T-helper 1 cell treated with Interleukin-12 subunit alpha and Interleukin-12 subunit beta and Interleukin-4 antibody, amounts not matched to agents 30 ng/mL and 1 ng/mL, for 36 hours (primary cell): ENCODE results near the gene SLC5A11. TPM values are rescaled to one million over a fixed set of nuclear protein-coding genes. Genes with fewer than 3 reads are reported as not detected.

Source experiments
- intact Hi-C: fragments of 100-400 bp; cut with micrococcal nuclease; formaldehyde crosslinking; loops from one replicate; pipeline ENCODE4 v1.15.1; 2024
- total RNA-seq: library from RNA; stranded (reverse); gene quantifications from 2 replicates; pipeline ENCODE4 v1.2.3, GENCODE V29; 2022

Gene SLC5A11, protein sequence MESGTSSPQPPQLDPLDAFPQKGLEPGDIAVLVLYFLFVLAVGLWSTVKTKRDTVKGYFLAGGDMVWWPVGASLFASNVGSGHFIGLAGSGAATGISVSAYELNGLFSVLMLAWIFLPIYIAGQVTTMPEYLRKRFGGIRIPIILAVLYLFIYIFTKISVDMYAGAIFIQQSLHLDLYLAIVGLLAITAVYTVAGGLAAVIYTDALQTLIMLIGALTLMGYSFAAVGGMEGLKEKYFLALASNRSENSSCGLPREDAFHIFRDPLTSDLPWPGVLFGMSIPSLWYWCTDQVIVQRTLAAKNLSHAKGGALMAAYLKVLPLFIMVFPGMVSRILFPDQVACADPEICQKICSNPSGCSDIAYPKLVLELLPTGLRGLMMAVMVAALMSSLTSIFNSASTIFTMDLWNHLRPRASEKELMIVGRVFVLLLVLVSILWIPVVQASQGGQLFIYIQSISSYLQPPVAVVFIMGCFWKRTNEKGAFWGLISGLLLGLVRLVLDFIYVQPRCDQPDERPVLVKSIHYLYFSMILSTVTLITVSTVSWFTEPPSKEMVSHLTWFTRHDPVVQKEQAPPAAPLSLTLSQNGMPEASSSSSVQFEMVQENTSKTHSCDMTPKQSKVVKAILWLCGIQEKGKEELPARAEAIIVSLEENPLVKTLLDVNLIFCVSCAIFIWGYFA
- total RNA-seq, result 0.29 TPM in 1 of 2 replicates, not detected in the other

DNA sequence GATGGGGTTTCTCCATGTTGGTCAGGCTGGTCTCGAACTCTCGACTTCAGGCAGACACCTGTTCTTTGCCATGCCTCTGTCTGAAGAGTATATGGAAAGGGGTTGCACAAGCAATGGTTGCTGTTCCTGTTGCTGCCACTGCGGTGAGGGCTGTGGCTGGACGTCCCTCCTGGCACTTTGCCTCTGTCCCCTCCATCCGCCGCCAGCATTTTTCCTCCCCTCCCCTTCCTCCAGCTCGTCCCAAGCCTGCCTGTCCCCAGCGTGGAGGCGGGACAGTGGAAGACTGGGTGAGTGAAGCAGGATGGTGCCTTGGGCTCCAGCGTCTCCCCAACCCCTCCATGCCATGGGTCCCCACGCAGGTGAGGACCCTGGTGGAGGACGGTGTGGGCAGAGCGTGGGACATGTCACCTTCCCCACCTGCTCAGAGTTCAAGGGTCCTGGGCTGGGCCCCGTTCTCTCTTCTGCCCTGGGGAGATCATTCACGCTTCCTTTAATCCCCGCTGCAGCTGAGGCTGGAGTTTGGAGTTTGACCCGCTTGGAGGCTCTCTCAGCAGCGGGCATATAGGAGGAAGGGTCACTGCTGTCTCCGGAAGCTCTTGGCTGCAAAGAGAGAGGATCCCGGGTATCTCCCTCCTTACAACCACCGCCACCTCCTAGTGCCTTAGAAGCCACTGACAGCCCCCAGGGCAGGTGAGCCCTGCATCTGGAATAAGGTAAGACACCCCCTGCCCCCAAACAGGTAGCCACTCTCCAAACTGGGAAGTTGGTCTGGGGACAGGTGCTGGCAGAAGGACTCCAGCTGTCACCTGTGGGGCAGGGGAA is at the start of gene SLC5A11:
TSS of gene SLC5A11 (plus strand) at position 238 of the 822 bp plus-strand sequence. CDS start 12,681 bp downstream, outside the sequence.
- intact Hi-C loops, result no loop called here

DNA sequence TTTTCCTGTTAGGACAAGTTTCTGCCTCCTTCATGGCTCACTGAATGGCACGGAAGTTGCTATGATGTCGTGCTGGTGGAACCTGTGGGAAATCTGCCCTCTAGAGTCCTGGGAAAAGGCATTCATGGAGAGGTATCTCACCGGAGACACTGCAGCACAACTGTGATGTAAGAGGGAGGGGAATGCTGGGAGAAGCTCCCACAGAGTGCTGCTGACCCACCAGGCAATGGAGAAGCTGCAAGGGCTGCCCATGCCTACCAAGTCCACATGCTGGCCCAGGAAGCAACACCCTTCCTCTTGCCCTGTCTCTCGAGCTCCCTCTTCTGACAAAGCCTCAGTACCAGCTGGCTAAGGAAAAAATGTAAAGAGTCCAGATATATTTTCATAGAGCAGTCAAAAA is 45.2 kb upstream of the SLC5A11 start:
- intact Hi-C loops, result loop anchor here (10.0 kb wide), 1 partner anchor 236 kb away; no protein-coding TSS in a partner anchor

DNA sequence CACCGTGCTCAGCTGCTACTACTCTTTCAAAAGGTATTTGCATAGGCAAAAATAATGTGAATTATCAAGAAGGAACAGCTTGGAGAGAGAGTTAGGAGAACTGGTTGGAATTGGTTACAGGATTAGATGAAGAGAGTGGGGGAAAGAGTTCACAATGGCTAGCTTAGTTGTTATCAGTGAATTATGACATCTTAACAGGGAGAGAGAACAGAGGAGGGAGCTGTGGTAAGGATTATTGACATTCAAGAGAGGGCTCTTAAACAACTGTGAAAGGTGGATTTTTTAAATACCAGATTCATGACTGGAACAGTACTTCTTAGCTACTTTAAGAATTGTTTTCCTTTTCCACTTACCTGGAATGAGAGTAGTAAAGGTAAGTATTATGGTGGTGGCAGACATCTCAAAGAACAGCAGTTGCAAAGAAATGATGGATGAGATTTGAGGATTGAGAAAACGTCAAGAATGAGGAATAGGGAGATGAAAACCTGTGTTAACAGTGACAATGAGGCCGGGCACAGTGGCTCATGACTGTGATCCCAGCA is 43.9 kb upstream of the SLC5A11 start:
- intact Hi-C loops, result loop anchor here (10.0 kb wide), 1 partner anchor 237 kb away; no protein-coding TSS in a partner anchor

DNA sequence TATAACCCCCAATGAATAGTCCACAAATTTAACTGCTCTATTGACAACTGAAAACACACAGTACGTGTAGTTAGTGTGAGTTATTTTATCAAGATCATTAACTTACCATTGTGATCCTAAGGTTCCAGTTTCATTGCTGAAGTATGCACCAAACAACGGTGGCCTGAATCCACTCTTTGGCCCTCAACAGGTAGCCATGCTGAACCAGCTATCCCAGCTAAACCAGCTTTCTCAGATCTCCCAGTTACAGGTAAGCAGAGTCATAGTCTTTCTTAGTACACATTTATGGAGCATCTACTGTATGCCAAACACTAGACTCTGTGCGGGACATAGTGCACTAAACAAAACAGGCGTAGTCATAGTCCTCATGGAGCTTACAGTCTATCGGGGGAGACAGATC is 40.3 kb upstream of the SLC5A11 start:
- intact Hi-C loops, result loop anchor here (10.0 kb wide), 1 partner anchor 241 kb away; no protein-coding TSS in a partner anchor

DNA sequence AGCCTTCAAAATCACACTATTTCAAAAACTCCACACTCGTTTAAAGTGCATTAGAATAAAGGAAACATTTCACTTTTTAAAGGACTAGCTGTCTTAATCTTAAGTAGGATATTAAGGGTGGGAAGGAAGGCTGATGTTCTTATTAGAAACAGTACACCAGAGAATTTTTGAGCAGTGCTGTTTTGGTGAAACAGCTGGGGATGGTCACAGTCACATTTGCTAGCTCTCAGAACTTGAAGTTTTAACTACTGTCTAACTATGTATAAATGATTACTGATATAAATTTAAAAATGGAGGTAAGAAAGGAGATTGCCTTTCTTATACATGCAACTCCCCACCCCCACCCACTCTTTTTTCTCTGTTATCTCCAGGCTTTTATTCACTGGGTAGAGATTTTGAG is 38.5 kb upstream of the SLC5A11 start:
- intact Hi-C loops, result loop anchor here (10.0 kb wide), 1 partner anchor 242 kb away; no protein-coding TSS in a partner anchor

DNA sequence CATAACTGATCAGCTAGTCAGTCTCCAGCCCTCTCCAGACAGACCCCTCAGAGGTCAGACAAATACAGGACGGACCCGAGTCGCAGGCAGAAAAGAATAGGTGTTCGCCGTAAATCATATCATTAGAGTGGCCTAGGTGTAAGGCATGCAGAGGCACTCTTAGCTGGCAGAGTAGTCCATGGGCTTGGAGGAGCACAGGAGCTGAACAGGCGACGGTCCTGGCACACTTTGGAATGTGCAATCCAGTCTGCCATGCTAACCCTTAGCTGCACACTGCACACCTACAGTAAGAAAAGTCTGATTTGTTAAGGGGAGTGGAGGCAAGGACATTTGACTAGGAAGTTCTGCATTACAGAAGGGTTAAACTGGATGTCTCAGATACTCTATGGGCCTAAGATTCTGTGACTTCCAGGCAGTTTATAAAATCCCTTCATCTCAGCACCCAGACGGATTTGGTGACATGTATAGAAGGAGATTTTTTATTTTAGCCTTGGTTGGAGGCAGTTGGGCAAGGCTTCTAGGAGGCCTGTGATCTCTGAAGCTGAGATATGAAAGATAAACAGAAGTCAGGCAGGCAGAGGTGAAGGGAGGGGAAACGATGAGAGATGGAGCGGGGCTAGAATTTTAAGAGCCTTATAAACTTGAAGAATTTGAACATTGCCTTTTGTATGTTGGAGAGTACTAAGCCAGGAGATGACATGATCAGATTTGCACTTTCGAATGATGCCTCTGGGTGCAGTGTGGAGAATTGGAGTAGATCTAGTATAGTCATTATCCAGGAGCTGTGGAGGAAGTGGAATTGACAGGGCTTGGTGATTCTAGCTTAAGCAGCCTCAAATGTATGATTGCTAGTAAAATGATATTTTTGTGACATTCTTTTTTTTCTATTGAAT is 34.6 kb upstream of the SLC5A11 start:
- intact Hi-C loops, result loop anchor here (5.0 kb wide), 1 partner anchor 294 kb away; no protein-coding TSS in a partner anchor

DNA sequence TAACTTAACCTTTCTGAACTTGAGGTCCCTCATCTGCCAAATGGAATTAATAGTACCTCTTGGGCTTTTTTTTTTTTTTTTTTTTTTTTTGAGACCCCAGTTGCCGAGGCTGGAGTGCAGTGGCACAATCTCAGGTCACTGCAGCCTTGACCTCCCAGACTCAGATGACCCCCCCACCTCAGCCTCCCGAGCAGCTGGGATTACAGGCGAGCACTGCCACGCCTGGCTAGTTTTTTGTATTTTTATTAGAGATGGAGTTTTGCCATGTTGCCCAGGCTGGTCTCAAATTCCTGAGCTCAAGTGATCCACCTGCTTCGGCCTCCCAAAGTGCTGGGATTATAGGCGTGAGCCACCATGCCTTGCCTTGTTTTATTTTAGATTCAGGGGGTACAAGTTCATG is 33.0 kb upstream of the SLC5A11 start:
- intact Hi-C loops, result loop anchor here (5.0 kb wide), 1 partner anchor 296 kb away; no protein-coding TSS in a partner anchor

DNA sequence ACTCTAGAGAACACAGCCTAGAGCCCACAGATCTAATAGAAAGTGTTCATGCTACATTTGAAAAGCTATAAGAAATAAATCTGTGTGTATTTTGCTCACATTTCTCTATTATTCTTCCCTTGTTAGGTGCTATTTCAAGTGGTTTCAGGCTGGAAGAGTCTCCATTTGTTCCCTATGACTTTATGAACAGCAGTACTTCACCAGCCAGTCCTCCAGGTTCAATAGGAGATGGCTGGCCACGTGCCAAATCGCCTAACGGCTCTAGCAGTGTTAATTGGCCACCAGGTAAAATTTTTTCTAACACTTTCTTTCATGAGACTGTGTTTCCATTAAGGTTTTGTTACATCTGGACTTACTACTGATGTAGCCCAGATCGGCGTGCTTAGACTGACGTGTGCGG is 30.7 kb upstream of the SLC5A11 start:
- intact Hi-C loops, result no loop called here

DNA sequence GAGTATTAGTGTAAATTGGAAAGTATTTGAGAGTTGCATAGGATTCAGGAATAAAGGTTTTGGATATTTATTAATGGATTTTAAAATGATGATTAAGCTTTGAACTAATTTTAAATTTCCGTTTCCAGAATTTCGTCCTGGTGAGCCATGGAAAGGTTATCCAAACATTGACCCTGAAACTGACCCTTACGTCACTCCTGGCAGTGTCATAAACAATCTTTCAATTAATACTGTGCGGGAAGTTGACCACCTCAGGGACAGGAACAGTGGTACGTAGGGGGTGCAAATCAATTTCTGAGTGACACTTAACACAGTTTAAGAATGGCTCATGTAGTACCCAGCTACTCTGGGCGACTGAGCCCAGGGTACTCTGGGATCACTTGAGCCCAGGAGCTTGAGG is 29.1 kb upstream of the SLC5A11 start:
- intact Hi-C loops, result no loop called here

DNA sequence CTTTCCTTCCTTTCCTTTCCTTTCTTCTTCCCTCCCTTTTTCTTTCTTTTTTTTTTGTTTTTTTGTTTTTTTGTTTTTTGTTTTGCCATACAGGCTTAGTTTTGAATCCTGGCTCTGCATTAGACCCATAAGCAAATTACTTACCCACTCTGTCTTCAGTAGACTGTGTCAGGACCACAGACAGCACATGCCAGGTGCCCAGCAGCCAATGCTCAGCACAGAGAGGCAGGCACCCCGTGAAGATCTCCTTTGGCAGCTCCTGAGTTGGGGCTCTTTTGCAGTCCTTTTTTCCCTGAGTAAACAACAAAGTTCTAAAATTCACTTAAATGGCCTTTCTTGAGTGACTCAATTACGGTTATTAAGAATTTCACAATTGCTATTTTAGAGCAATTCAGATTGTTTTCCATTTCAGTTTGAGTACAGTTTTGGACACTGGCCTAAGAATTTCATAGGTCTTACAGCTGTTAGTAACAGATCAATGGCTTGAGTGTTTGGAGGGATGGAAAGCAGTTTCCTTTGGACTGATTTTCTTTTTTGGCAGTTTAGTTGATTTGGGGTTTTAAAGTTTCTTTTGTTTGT is 26.2 kb upstream of the SLC5A11 start:
- intact Hi-C loops, result loop anchor here (10.0 kb wide), 1 partner anchor 195 kb away; the partner anchor contains the start of gene ARHGAP17

DNA sequence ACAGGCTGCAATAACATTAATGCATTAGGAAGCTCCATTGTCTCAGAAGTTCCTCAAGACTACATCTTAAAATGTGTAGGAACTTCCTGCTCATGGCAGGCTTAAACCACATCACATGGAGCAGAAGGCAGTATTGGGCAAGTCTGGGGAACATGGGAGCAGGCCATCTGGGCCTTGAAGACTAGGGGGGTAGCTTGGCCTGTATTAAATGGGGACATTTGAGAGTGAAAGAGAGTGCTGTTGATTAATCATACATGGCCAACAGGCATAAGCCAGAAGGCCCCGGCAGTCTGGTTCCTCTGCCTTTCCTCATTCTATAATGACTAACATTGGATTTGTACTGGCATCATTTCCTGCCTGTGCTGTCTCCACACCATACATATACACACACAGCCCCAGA is 25.2 kb upstream of the SLC5A11 start:
- intact Hi-C loops, result loop anchor here (10.0 kb wide), 1 partner anchor 194 kb away; the partner anchor contains the start of gene ARHGAP17

DNA sequence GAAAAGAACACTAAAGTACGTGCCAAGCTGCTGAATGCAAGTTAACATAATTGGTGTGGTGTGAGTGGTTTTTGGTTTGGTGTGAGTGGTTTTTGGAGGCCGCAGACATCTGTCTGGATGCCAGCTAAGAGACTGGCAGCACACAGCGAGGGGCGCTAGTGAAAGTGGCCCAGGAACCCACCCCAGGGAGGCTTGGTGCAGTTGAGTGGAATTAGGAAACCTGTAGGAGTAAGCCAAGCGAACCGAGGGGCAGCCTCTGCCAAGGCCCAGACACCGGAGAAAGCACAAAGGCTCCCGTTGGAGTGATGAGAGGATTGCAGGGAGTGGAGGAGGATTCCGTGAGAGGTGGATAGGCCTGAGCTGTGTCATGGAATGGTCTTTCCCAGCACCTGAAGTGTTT is 24.6 kb upstream of the SLC5A11 start:
- intact Hi-C loops, result loop anchor here (10.0 kb wide), 1 partner anchor 194 kb away; the partner anchor contains the start of gene ARHGAP17

DNA sequence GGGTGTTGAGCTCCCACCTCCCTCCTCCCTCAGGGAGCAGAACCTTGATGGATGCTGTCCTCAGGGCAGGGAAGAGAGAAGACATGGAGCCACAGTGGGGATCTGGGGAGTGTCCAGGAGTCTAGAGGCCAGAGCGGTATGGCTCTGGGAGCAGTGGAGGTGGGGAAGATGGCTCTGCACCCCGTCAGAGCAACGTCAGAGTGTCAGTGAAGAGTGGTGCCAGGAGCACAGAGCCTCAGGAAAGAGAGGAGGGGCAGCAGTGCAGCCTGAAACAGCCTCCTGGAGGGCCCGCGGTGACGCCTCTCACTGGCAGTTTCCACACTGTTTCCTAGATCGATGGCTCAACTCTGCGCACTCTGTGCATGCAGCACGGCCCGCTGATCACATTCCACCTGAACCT is 23.2 kb upstream of the SLC5A11 start:
- intact Hi-C loops, result loop anchor here (10.0 kb wide), 1 partner anchor 192 kb away; the partner anchor contains the start of gene ARHGAP17

DNA sequence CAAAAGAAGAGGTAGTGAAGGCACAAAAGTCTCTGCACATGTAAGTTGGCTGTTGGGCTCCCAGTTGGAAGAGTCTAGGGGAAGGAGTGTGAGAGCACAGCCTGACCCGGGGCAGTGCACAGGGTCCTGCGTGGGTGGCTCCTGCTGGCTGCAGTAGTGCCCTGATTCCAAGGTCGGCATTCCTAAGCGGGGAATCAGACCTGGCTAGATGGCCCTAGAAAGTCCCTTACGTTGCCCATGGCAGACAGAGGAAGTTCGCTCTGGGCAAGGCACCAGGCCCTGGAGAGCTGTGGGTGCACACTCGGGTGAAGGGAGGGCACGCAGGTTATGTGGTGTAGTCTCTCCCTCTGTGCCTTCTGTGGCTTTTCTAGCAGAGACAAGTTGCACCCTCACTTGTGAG is 22.8 kb upstream of the SLC5A11 start:
- intact Hi-C loops, result loop anchor here (10.0 kb wide), 1 partner anchor 192 kb away; the partner anchor contains the start of gene ARHGAP17

DNA sequence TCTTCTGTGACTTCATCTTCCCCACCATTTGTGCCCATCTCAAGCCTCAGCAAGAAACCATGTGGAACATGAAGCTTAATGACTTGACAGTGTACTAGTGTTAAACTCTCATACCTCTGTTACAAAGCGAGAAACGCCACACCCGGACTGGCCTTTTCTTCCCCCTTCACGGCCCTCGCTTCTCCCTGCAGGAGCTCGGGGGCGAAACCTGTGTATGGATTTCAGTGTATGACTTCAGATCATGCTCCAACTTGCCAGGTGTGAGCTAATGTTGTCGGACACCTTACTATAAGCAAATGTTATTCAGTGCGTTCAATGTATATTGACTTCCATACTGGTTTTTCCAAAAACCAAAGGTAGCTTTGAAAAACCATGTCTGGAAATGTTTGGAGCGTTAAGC is 20.1 kb upstream of the SLC5A11 start:
- intact Hi-C loops, result loop anchor here (10.0 kb wide), 1 partner anchor 189 kb away; the partner anchor contains the start of gene ARHGAP17

DNA sequence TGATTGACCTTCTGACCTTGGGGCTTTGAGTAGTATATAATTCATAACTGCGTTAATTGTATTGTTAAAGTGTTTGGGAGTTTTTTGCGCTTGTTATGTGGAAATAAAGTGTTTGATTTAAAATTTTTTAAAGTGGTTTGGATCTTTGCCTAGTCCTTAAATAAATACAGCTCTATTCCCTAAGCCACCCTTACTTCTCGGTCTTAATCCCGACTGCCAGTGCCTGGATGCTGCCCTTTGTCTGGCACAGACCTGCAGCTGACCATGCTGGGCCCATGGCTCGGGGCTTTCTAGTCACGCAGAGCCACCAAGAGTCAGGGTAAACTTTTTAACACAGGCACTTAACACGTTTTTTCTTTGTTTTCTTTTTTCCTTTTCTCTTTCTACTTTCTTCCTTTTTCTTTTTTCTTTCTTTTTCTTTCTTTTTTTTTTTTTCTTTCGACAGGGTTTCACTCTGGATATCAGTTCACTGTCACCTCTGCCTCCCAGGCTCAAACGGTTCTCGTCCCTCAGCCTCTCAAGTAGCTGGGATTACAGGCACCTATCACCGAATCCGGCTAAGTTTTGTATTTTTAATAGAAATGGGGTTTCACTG is 19.6 kb upstream of the SLC5A11 start:
- intact Hi-C loops, result loop anchor here (10.0 kb wide), 1 partner anchor 189 kb away; the partner anchor contains the start of gene ARHGAP17

DNA sequence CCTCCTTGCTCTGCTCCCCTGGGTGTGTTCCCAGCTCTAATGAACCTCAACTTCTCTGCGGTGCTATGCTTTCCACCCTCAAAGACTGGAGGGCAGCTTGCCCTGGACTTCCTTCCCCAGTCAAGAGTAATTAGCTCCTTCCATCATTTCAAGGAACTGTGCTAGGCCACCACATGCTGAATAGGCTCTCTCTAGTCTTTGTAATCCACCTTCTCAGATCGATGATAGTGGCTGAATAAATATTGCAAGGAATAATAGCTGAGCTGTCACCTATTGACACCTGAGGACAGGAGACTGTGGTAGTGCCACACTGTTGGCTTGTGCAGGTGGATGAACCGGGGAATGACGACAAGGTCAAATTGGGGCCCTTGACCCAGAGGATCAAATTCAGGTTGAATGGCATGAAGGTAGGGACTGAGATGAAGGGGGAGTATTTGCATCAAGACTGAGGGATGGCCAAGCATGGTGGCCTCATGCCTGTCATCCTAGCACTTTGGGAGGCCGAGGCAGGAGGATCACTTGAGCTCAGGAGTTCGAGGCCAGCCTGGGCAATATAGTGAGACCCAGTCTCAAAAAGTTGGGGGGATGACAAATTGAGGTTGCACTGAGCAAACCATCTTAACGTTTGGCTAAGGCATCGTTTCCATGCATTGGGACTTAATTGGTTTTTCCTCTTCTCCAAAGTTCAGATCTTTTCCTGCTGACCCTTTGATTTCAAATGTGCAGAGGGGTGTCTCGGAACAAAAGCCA is 18.8 kb upstream of the SLC5A11 start:
- intact Hi-C loops, result loop anchor here (10.0 kb wide), 1 partner anchor 188 kb away; the partner anchor contains the start of gene ARHGAP17

DNA sequence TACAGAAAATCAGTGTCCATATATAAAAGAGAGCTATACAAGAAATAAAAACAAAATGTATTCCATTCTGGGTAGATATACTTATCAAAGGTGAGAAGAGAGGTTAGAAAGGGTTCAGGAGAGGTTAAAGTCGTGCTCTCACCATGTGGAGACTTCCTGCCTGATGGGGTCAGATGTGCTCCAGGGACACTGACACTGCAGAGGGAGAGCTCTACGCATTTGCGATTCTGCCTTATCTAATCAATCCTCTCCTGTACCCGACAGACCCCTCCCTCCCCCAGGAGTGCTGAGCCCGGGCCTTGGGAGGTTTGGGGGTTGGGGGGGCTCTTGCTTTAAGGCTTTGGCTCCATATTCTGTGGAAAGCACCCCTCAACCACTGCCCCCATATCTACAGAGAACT is 16.6 kb upstream of the SLC5A11 start:
- intact Hi-C loops, result loop anchor here (10.0 kb wide), 1 partner anchor 186 kb away; the partner anchor contains the start of gene ARHGAP17
